GM12801 (cell line): ENCODE data around the gene ZNF350.

ENCODE experiments used
- TF ChIP-seq, protein P1 (sequence below): IDR thresholded peaks from one replicate; pipeline ENCODE4 v1.5.1; 2011; ENCODE audit warnings: control low read depth; ENCODE audit not compliant: insufficient read length; ENCODE audit errors: extremely low read depth

The ZNF350 gene

DNA sequence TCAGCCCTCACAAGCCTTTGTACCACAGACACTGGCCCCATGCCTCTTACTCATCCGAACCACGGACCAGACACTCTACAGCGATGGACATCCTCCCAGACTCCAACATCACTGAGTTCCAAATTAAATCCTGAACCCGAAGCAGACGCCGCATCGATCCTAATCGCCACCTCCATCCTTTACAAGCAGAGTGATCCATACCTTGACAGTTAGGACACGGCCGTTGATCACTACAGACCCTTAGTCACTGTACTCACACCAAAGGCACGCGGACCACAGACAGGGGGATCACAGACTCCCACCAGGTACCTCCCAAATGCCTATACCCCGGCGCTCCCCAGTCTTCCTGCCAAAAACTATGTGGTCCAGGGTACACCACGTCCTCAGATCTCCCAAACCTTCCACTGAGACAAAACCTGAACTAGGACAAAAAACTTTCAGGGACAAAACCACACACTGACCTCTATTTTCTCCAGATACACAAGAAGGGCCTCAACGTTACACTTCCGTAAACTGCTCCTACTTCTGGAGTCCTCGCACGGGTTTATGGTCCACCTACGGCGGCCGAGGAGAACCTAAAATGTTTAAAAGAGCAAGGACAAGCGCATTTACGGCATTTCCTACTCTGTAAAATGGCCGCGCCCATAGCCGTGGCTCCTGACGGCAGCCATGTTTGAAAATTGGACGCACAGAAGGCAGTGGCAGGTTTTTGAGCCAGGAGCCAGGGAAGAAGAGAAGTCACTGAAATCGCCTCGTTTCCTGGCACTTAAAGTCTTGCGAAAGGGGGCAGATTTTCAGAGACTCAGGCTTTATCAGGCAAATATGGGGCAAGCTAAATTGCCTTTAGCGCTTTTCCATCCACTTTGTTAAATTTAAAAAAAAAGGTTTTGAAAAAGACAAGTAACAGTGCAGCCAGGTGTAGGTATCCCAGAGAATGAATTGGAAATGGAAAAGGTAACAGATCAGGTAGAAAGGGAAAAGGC lies at the start of gene ZNF350:
ZNF350 (minus strand) TSS at position 532 of the 983 bp plus-strand sequence. CDS start 12,480 bp downstream, outside the sequence.
- TF ChIP-seq, protein P1, sequence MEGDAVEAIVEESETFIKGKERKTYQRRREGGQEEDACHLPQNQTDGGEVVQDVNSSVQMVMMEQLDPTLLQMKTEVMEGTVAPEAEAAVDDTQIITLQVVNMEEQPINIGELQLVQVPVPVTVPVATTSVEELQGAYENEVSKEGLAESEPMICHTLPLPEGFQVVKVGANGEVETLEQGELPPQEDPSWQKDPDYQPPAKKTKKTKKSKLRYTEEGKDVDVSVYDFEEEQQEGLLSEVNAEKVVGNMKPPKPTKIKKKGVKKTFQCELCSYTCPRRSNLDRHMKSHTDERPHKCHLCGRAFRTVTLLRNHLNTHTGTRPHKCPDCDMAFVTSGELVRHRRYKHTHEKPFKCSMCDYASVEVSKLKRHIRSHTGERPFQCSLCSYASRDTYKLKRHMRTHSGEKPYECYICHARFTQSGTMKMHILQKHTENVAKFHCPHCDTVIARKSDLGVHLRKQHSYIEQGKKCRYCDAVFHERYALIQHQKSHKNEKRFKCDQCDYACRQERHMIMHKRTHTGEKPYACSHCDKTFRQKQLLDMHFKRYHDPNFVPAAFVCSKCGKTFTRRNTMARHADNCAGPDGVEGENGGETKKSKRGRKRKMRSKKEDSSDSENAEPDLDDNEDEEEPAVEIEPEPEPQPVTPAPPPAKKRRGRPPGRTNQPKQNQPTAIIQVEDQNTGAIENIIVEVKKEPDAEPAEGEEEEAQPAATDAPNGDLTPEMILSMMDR, result no peak

DNA sequence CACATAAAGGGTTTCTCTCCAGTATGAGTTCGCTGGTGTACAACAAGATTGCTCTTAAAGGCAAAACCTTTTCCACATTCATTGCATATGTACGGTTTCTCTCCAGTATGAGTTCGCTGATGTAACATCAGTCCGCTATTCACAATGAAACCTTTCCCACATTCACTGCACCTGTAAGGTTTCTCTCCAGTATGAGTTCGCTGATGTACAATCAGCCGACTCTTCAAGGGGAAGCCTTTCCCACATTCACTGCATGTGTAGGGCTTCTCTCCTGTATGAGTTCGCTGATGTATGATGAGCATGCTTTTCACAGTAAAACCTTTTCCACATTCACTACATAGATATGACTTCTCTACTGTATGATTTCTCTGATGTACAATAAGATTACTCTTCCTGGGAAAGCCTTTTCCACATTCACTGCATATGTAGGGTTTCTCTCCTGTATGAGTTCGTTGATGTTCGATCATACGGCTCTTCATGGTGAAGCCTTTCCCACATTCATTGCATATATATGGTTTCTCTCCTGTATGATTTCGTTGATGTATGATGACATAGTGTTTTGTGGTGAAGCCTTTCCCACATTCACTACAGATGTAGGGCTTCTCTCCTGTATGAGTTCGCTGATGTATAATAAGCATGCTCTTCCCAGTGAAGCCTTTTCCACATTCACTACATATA lies 47.5 kb upstream of the ZNF350 start:
- TF ChIP-seq, protein P1, result no peak

DNA sequence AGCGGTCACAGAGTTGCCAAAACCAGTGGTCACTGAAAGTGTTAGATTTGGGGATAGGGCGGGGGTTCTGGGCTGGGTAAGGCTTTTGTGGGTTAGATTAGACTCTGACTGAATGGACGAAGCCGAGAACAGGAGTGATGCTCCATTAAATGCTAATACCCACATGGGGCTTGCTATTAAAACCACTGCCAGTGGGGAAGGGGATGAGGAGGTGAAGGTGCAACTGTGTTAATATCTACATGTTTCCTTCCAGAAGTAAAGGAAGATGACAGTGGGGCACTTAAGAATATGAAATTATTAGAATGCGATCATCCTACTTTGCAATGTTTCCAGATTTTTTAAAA lies 42.1 kb upstream of the ZNF350 start:
- TF ChIP-seq, protein P1, result no peak

DNA sequence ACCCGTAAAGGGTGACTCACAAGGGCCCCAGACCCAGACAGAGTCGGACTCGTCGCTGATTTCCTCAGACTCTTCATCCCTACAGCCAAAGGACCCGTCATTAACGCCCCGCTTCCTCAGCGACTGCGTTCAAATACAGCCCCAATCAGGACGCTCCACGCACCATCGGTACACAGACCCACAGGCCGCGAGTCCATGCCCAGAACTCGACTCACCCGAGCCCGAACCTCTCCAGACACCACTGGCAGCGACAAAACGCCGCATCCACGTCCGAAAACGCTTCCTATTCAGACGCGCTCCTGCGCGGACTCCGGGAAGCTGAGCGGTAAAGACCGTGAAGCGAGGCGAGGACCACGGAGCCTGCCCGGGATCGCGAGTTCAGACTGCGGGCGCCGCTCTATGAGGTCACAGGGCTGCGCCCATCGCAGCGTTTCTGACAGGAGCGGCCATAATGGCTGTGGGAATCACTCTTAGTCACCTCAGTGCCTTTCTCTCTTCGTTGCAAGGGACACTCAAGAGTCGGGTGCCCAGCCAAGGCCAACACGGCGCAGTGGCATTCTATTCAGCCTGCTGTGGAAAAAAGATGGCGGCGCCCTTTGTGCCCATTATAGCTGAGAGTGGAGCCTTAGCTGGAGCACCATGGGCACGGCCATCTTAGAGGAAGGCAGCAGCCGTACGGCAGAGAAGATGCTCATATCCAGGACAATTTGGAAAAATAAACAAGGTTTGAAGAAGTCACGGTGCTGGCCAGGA lies 41.6 kb upstream of the ZNF350 start, which contains the start of gene ZNF614:
ZNF614 (minus strand) TSS at position 353 of the 753 bp plus-strand sequence. CDS start 2,634 bp downstream, outside the sequence.
- TF ChIP-seq, protein P1, result no peak

DNA sequence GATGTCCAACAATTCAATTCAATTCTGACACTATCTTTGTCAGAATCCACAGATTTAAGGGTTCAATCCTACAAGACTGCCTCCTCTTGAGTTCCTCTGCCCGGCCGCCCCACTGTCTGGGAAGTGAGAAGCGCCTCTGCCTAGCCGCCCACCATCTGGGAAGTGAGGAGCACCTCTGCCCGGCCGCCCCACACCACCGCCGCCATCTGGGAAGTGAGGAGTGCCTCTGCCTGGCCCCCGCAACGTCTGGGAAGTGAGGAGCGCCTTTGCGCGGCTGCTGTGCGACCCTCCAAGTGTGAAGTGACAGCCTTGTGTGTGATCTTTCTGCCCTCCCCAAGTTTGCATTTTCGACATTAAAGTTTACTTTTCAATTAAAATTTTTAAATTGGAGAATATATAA lies 35.6 kb upstream of the ZNF350 start:
- TF ChIP-seq, protein P1, result no peak

DNA sequence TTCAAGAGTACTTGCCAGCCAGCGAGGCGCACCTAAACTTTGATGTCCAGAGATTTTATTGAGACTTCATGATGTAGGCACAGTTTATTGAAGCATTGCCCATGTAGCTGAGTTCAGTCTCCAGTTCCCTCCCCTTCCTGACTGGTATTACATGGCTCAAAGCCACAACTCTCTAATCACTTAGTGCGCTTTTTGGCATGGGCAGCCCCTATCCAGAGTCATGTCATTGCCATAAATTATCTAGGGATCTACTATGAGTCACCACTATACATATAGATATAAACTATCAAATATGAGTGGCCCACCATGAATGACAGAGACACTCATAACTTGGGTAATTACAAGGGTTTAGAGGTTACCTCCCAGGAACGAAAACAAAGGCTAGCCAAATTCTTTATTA lies 33.9 kb upstream of the ZNF350 start:
- TF ChIP-seq, protein P1, result no peak

DNA sequence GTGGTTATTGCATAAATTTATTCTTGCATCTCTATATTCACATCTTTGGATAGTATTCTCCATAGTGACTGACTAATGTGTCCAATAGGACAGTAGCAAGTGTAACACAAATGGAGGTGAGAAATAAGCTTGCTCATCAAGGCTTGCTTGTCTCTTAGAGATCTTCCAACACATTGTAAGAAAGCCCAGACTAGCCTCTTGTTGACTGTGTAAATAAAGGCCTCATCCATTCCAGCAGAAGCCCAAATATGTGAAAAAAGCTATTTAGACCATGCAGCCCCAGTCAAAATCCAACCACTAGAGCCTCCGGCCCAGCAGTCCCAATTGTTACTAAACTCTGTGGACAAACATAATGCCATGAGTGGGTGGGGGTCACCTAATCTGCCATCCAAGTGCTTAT lies 24.0 kb upstream of the ZNF350 start:
- TF ChIP-seq, protein P1, result no peak
